Hepatocyte (in vitro differentiated cells): Measurements from ENCODE around the gene FAM110A. TPM values are rescaled to one million over a fixed set of nuclear protein-coding genes. Genes with fewer than 3 reads are reported as not detected.
A peak's percentile ranks its signal among the peaks of the same experiment; 100 is the strongest.
"Not testable (repeated sequence)": the region's sequence is repeated elsewhere in the genome, so short reads cannot be mapped to it uniquely, and the experiment has no call there.

ENCODE experiments used
- DNase-seq: peaks from one replicate; pipeline ENCODE4 v3.0.0-alpha.2; 2016; ENCODE audit warnings: low spot score
- H2AFZ ChIP-seq: fragments of 200-600 bp; sonication (generic); 2 replicates; pipeline ENCODE4 v1.6.0; 2016; ENCODE audit warnings: antibody characterized with exemption, mild to moderate bottlenecking
- H3K27ac ChIP-seq: fragments of 200-600 bp; sonication (generic); 2 replicates; pipeline ENCODE4 v1.5.1; 2016; ENCODE audit warnings: mild to moderate bottlenecking
- H3K27me3 ChIP-seq: fragments of 200-600 bp; sonication (generic); 2 replicates; pipeline ENCODE4 v1.6.1; 2016
- H3K36me3 ChIP-seq: fragments of 200-600 bp; sonication (generic); replicated peaks from 2 replicates; pipeline ENCODE4 v1.5.1; 2016; ENCODE audit warnings: low read depth; ENCODE audit not compliant: insufficient read depth
- H3K4me1 ChIP-seq: fragments of 200-600 bp; sonication (generic); 2 replicates; pipeline ENCODE4 v1.5.1; 2016; ENCODE audit warnings: mild to moderate bottlenecking, moderate library complexity; ENCODE audit not compliant: insufficient read depth
- H3K4me2 ChIP-seq: fragments of 200-600 bp; sonication (generic); 2 replicates; pipeline ENCODE4 v1.6.0; 2016
- H3K4me3 ChIP-seq: fragments of 200-600 bp; sonication (generic); 2 replicates; pipeline ENCODE4 v1.5.1; 2016; ENCODE audit warnings: mild to moderate bottlenecking
- H3K79me2 ChIP-seq: fragments of 200-600 bp; sonication (generic); 2 replicates; pipeline ENCODE4 v1.6.0; 2017; ENCODE audit warnings: mild to moderate bottlenecking
- H3K9me2 ChIP-seq: fragments of 200-600 bp; sonication (generic); replicated peaks from 2 replicates; pipeline ENCODE4 v1.6.0; 2017; ENCODE audit warnings: mild to moderate bottlenecking; ENCODE audit not compliant: insufficient read depth
- H3K9me3 ChIP-seq: fragments of 200-600 bp; sonication (generic); 2 replicates; pipeline ENCODE4 v1.5.1; 2016; ENCODE audit warnings: low read depth, mild to moderate bottlenecking
- H4K20me1 ChIP-seq: fragments of 200-600 bp; sonication (generic); 2 replicates; pipeline ENCODE4 v1.6.0; 2016; ENCODE audit warnings: mild to moderate bottlenecking; ENCODE audit not compliant: insufficient read depth, poor library complexity, severe bottlenecking
- EZH2 ChIP-seq: fragments of 200-600 bp; sonication (generic); IDR thresholded peaks from 2 replicates; pipeline ENCODE4 v1.6.1; 2016; ENCODE audit warnings: antibody characterized with exemption, mild to moderate bottlenecking, borderline replicate concordance
- EZH2phosphoT487 ChIP-seq: fragments of 200-600 bp; sonication (generic); IDR thresholded peaks from one replicate; pipeline ENCODE4 v1.6.1; 2018; ENCODE audit warnings: antibody characterized with exemption, mild to moderate bottlenecking, low read depth, moderate library complexity; ENCODE audit not compliant: unreplicated experiment, severe bottlenecking
- WGBS: methylation state at CpG from one replicate; pipeline ENCODE4 v1.1.6; 2016; ENCODE audit warnings: low lambda C conversion rate; ENCODE audit errors: missing lambda C conversion rate; 5-methylcytosine and 5-hydroxymethylcytosine counted together
- polyA plus RNA-seq: library from polyadenylated mRNA; unstranded; fragments of >200 nt; fragmentation: Nextera tagmentation; extraction: Ambion mirVana; gene quantifications from 2 replicates; pipeline ENCODE4 v1.2.1, GENCODE V29; 2016
- total RNA-seq: library from RNA; depleted of rRNA; stranded (reverse); fragments of >200 nt; gene quantifications from 2 replicates; pipeline ENCODE4 v1.2.3, GENCODE V29; 2014
- TF ChIP-seq, protein P1 (sequence below): fragments of 200-600 bp; sonication (generic); IDR thresholded peaks from 2 replicates; pipeline ENCODE4 v1.5.1; 2016; ENCODE audit warnings: antibody characterized with exemption, mild to moderate bottlenecking; ENCODE audit not compliant: poor library complexity

The FAM110A gene
- total and polyA plus RNA-seq, 2 experiments from 2014 or later: 4.6 to 6.1 TPM

DNA sequence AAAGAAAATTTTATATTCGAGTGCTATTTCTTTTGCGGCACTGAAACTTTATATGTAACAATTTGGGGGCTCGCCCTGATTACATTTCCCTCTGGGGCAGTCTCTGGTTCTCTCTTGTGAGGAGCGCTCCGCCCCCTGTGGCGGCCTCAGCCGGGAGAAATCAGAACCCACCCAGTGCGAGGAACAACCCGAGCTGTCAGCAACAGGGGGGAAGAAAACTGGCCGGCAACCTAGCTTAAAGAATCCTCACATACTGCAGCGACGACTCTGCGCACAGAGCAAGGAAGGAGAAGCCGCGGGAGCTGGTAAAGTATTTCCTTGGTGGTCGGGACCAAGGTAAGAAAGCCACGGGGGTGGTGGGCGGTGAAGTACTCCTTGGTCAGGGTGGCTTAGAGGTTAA lies 41.3 kb upstream of the FAM110A start:
- H3K36me3 ChIP-seq: no peaks in the 10 kb centered on the region
- H3K9me2 ChIP-seq: no peaks in the 10 kb centered on the region
- 95% methylated on average over 18 of the region's 18 CpGs for WGBS
- TF ChIP-seq, protein P1, sequence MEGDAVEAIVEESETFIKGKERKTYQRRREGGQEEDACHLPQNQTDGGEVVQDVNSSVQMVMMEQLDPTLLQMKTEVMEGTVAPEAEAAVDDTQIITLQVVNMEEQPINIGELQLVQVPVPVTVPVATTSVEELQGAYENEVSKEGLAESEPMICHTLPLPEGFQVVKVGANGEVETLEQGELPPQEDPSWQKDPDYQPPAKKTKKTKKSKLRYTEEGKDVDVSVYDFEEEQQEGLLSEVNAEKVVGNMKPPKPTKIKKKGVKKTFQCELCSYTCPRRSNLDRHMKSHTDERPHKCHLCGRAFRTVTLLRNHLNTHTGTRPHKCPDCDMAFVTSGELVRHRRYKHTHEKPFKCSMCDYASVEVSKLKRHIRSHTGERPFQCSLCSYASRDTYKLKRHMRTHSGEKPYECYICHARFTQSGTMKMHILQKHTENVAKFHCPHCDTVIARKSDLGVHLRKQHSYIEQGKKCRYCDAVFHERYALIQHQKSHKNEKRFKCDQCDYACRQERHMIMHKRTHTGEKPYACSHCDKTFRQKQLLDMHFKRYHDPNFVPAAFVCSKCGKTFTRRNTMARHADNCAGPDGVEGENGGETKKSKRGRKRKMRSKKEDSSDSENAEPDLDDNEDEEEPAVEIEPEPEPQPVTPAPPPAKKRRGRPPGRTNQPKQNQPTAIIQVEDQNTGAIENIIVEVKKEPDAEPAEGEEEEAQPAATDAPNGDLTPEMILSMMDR: no peak
- TF ChIP-seq EZH2phosphoT487 (no peak), EZH2 (no peak)
- no peaks in the 10 kb centered on the region for H4K20me1 ChIP-seq
- H2AFZ ChIP-seq: no peak overlapping the region
- H3K79me2 ChIP-seq: no peaks in the 10 kb centered on the region
- no peak overlapping the region for H3K4me2 ChIP-seq
- no peaks in the 10 kb centered on the region for H3K27me3 ChIP-seq
- no peak overlapping the region for H3K27ac ChIP-seq
- H3K4me3 ChIP-seq: no peak overlapping the region
- no peaks in the 10 kb centered on the region for H3K9me3 ChIP-seq
- DNase-seq: no peak
- no peaks in the 10 kb centered on the region for H3K4me1 ChIP-seq

DNA sequence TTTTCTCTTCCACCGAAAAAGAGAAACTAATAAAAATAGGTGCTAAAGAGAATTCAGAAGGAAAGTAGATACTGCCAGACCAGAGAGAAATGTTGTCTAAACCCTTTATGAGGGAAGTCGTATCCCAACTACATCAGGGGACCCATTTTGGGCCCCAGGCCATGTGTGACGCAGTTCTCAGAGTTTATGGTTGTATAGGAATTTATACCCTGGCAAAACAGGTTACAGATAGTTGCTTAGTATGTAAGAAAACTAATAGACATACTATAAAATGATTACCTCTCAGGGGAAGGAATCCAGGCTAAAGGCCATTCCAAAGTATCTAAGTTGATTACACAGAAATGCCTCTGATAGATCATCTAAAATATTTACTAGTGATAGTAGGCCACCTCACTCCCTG lies 36.6 kb upstream of the FAM110A start:
- no peaks in the 10 kb centered on the region for H3K36me3 ChIP-seq
- H3K4me2 ChIP-seq: no peak overlapping the region
- no peaks in the 10 kb centered on the region for H4K20me1 ChIP-seq
- peak overlapping the region; percentile 52 for H3K27ac ChIP-seq
- no peaks in the 10 kb centered on the region for H3K27me3 ChIP-seq
- H3K4me1 ChIP-seq: no peaks in the 10 kb centered on the region
- H3K9me3 ChIP-seq: no peaks in the 10 kb centered on the region
- no peak for TF ChIP-seq EZH2
- TF ChIP-seq, protein P1: no peak
- no peak for TF ChIP-seq EZH2phosphoT487
- 79% methylated on average over 3 of the region's 3 CpGs for WGBS
- H3K4me3 ChIP-seq: no peak overlapping the region
- no peaks in the 10 kb centered on the region for H3K9me2 ChIP-seq
- H3K79me2 ChIP-seq: no peaks in the 10 kb centered on the region
- no peak overlapping the region for H2AFZ ChIP-seq
- no peak for DNase-seq

DNA sequence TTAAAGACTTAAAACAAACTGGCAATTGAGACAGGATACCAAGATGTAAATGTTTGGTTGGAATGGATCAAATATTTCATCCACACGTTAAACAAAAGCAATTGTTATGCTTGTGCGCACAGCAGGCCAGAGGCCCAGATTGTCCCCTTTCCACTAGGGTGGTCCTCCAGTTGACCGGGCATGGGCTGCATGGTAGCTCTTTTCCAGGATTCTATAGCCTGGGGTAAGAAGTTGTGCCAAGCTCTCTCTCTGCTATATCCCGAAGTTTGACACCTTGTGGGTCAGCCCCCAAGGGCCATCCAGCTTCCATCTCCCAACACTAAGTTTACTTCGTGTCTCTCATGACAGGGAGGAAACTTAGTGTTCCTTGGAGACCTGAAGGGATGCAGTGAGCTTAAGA lies 34.8 kb upstream of the FAM110A start:
- not testable (repeated sequence) for H3K4me1 ChIP-seq, H2AFZ ChIP-seq, H3K4me3 ChIP-seq, H4K20me1 ChIP-seq, DNase-seq, H3K9me3 ChIP-seq, H3K9me2 ChIP-seq, H3K4me2 ChIP-seq, H3K79me2 ChIP-seq, H3K36me3 ChIP-seq, H3K27me3 ChIP-seq, H3K27ac ChIP-seq
- 75% methylated on average over 5 of the region's 5 CpGs for WGBS

DNA sequence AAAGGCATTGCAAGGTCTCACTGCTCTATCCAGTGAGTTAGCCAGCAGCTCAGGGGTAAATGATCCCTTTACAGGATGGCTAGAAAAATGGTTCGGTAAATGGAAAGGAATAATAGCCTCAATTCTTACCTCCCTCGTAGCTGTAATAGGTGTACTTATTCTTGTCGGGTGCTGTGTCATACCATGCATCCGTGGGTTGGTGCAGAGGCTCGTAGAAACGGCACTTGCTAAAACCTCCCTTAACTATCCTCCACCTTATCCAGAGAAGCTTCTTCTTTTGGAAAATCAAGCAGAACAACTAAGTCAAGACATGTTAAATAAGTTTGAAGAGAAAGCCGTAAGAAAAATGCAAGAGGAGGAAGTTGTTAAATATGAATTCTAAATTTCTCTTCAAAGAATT lies 33.5 kb upstream of the FAM110A start:
- H3K9me3 ChIP-seq, H3K4me3 ChIP-seq, H2AFZ ChIP-seq, H3K9me2 ChIP-seq, H4K20me1 ChIP-seq, DNase-seq, H3K79me2 ChIP-seq, H3K36me3 ChIP-seq, H3K4me1 ChIP-seq, H3K27ac ChIP-seq, H3K4me2 ChIP-seq, H3K27me3 ChIP-seq: not testable (repeated sequence)
- WGBS: 93% methylated on average over 7 of the region's 7 CpGs

DNA sequence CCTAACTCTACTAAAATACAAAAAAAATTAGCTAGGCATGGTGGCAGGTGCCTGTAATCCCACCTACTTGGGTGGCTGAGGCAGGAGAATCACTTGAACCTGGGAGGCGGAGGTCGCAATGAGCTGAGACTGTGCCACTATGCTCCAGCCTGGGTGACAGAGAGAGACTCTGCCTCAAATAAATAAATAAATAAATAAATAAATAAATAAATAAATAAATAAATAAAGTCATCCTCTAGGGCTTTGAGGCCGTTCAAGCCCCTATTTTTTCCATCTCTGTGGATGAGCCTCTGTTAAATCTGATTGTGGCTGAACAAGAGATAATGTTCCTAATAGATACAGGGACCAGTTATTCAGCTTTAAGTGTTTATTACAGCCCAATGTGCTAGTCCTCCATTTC lies 31.8 kb upstream of the FAM110A start:
- Histone ChIP-seq H2AFZ (no peak overlapping the region), H3K79me2 (no peaks in the 10 kb centered on the region), H3K4me2 (no peak overlapping the region), H3K4me3 (no peak overlapping the region), H3K9me3 (no peaks in the 10 kb centered on the region), H3K27ac (no peak overlapping the region), H3K4me1 (no peaks in the 10 kb centered on the region), H3K27me3 (no peaks in the 10 kb centered on the region), H4K20me1 (no peaks in the 10 kb centered on the region), H3K36me3 (no peaks in the 10 kb centered on the region), H3K9me2 (no peaks in the 10 kb centered on the region)
- TF ChIP-seq, protein P1: no peak
- no peak for TF ChIP-seq EZH2
- TF ChIP-seq EZH2phosphoT487: no peak
- 97% methylated on average over 3 of the region's 3 CpGs for WGBS
- DNase-seq: no peak
